Measurements from ENCODE around the gene R3HDM2.

DNA sequence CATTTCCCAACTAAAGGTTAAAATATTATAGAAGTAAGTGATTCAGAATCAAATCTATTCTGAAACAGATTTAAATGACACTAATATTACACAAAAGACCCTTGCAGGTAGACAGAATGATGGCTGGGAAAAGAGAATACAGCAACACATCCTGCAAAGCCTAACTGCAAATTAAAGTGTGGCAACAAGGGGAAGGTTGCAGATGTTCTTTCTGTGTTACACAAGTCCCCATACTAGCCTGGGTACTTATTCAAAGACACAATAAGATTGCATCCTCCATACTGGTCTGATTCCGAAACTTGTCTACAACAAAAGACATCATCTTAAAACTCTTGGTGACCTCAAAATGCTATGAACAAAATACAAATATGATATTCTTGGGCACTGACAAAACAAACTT, 50.5 kb downstream of the R3HDM2 start:
- TF ChIP-seq, protein P1, sequence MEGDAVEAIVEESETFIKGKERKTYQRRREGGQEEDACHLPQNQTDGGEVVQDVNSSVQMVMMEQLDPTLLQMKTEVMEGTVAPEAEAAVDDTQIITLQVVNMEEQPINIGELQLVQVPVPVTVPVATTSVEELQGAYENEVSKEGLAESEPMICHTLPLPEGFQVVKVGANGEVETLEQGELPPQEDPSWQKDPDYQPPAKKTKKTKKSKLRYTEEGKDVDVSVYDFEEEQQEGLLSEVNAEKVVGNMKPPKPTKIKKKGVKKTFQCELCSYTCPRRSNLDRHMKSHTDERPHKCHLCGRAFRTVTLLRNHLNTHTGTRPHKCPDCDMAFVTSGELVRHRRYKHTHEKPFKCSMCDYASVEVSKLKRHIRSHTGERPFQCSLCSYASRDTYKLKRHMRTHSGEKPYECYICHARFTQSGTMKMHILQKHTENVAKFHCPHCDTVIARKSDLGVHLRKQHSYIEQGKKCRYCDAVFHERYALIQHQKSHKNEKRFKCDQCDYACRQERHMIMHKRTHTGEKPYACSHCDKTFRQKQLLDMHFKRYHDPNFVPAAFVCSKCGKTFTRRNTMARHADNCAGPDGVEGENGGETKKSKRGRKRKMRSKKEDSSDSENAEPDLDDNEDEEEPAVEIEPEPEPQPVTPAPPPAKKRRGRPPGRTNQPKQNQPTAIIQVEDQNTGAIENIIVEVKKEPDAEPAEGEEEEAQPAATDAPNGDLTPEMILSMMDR (conservative IDR thresholded peaks at IDR 0.05 in 1 of 2, IDR thresholded peaks at IDR 0.05 in 1 of 2; ENCODE audit: low read depth in 1 of 2, low read length in 2 of 2): no peak
- TF ChIP-seq EZH2 (IDR thresholded peaks at IDR 0.05; ENCODE audit: low read length, missing control alignments): no peak

Measured in fibroblast of lung (primary cell).